NCI-H1436 (cell line): ENCODE results near the gene DTD1.
"Not testable (repeated sequence)": the region's sequence is repeated elsewhere in the genome, so short reads cannot be mapped to it uniquely, and the experiment has no call there.

Source experiments
- DNase-seq: peaks from one replicate; lab custom pipeline; 2025; lab: John Stamatoyannopoulos, UW

The DTD1 gene

DNA sequence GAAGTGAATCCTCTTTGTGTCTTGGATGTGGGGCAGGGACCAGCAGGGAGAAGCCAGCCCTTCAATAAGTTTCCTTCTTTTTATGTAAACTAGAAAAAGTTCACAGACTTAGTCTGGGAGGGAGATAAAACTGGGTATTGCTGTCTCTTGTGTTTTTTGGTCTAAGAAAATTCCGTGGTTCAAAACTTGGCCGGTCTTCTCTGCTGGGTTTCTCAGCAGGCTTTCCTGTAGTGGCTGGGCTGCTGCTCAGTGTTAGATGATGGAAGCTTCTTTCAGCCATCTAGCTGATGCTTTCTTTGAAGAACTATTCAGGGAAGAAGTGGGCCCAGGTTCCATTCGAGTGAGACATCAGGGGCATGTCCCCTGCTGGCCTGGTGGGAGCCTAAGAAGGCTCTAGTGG lies 155.0 kb downstream of the DTD1 start:
- no peak for DNase-seq

DNA sequence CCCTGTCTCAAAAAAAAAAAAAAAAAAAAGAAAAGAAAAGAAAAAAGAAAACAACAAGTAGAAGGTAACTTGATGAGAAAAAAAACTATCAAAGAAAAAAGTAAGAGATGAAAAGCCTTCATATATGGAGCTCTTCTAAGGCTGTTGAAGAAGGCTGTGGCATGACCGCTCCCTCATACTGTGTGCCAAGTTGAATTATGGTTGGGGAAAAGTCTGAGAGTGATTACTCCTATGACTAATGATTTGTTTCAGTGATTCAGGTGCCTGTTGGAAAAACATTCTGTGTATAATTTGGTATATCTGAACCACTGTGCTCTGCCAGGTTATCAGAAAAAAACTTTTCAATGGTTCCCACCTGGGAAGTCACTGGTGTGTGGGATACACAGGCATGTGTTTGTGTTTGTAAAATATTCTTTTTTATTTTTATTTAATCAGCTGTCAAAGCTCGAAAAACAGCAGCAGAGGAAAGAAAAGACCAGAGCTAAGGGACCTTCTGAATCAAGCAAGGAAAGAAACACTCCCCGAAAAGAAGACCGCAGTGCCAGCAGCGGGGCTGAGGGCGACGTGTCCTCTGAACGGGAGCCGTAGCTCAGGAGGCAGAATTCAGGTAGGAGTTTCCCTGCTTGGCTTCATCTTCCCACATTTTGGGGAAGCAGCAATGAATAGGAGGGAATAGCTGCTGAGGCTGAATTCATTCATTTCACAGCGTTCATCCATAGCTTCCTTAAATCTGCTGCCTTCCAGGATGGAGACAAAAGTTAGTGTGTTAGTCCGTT lies 156.0 kb downstream of the DTD1 start:
- no peak for DNase-seq

- no peak for DNase-seq
These were observed 159.2 kb downstream of the DTD1 start for GRCh38 chr20:18747090-18747489.

GRCh38 chr20:18748987-18749386 lies 161.1 kb downstream of the DTD1 start:
- no peak for DNase-seq

DNA sequence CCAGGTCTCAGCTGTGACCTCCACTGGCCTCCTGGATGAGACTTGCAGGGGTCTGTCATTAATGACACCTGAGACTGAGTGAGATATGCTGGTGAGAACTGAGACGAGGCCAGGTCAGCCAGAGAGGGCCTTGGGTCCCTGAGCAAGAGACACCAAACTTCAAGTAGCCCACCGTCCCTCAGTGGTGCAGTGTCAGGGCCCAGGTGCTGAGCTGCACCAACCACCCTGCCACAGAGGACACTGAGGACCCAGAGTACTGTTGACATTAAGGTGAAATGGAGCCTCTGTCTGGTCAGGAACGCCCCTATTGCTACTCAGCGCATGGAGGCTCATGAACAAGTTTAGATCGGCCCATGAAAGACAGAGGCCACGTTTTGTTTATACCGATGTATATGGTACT lies 161.7 kb downstream of the DTD1 start:
- no peak for DNase-seq

DNA sequence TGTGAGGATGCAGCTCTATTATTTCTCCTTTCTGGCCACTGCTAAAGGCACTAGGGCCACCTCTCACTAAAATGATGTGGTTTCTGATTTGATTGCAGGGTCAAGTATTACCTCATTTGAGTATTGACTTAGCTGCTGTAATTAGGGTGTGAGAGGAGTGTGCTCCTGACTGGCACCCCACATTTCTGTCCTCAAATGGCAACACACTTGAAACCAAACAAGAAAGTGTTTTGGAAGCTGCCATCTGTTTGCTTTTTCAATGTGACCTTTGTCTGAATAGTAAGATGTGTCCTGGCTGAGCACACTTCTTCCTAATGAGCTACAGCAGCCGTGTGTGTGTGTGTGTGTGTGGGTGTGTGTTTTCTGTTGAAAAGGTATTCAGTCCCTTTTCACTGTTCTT lies 162.9 kb downstream of the DTD1 start:
- no peak for DNase-seq

DNA sequence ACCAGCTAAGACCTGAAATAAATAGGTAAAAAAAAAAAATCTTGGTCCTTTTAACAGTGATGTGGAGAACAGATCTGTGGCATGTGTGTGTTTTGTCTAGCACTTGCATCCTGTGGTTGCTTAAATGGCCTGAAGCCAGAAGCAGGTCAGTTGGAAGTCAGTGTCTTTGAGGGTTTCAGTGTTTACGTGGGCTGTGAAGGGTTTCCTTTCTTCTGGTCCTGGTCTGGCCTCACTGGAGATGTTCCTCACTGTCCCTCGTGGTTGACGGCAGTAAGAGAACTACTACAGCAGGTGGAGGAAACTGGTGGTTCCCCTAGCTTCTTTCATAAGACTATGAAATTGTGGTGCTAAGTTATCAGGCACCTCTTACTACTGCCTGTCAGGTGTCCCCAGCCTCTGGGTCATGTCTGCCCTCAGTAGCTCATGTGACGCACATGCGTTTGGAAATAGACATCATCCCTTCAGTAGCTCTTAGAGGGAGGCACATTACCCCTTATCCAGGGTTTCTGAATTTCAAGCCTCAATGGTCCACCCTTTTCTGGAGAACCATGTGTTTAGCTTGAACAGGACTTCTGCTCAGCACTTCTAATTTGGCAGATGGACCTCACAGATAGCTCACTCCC lies 166.3 kb downstream of the DTD1 start:
- DNase-seq: no peak

- no peak for DNase-seq
These were observed 166.8 kb downstream of the DTD1 start for GRCh38 chr20:18754653-18755045.

- DNase-seq: not testable (repeated sequence)
These were observed 173.0 kb downstream of the DTD1 start for GRCh38 chr20:18760852-18761251.

GRCh38 chr20:18767676-18768075 lies 179.8 kb downstream of the DTD1 start:
- no peak for DNase-seq

DNA sequence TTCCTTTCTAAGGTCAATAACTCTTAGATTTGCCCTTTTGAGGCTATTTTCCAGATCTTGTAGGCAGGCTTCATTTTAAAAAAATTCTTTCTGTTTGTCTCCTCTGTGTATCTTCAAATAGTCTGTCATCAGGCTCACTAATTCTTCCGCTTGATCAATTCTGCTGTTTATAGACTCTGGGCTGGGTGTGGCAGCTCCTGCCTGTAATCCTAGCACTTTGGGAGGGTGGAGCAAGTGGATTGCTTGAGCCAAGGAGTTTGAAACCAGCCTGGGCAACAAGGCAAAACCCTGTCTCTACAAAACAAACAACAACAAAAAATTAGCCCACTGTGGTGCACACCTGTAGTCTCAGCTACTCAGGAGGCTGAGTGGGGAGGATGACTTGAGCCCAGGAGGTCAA lies 185.7 kb downstream of the DTD1 start:
- no peak for DNase-seq

GRCh38 chr20:18774207-18774606 lies 186.4 kb downstream of the DTD1 start:
- DNase-seq: no peak

DNA sequence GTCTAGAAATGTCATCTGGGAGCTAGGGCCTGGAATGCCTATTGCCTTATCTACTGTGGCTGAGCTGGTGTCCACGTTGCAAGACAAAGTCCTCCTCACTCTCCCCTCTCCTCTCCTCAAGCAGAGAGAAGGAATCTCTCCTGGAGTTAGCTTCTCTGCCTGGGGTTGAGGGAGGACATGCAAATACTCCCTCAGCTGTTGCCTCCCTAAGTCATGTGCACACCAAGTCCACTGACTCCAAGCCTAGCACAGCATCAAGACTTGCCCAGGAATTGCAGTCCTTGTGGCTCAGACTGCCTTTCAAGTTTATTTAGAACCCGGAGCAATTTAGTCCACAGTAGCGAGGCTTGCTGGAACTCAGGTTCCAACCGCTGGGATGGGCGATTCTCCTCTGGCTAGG lies 187.8 kb downstream of the DTD1 start:
- no peak for DNase-seq

DNA sequence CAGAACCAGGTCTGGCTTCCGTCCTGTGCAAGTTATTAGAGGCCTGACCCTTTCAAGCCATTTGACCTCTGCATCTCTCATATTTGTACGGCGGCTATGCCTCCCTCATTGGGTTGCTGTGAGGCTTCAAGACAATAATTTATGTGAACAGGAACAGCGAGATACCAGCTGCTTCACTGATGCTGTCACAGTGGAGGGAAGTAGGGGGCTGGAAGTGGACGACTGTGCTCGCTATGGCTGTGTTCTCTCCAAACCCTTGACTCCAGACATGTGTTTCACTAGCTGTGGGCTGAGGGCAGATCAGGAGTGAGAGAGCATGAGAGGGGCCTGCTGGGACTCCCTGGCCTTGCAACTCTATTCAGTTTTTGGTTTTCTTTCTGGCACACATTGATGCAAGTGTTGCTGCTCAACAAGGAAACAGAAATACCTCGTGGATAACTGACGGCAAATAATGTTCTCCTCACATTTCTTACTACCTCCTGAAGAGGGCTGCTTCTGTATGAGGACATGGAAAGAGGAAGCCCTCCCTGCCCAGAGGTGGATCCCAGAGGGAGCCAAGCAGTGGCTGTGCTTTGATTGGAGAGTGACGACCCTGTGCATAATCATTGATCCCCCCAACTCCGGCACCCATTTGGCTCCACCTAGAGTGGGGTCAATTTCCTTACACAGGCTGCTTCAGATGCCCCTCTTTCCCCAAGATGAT lies 191.0 kb downstream of the DTD1 start:
- DNase-seq: no peak

DNA sequence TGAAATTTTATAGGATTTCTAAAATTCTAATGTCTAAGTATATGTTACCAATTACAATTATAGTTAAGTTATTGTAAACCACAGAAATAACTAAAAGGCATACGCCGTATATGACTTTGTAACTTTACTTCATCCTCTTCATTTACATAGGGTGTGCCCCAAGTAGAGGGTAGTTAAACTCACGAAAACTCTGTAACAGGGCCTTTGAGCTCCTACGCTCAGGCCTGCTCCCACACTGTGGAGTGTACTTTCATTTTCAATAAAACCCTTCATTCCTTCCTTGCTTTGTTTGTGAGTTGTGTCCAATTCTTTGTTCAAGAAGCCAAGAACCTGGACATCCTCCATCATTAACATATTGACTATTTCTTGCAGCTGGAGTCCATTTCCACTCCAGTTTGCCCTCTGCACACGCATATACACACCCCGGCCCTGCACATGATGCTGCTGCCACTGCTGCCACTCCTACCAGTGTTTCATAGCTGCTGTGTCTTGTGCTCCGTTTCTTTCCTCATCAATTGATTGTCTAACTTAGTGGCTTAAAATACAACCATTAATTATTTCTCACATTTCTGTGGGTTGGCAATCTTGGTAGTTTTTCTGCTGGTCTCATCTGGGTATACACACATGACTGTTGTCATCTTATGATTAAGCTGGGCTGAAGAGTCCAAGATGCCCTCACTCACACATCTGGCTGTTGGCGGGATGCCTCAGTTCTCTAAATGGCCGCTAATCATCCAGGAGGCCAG lies 192.7 kb downstream of the DTD1 start:
- no peak for DNase-seq

DNA sequence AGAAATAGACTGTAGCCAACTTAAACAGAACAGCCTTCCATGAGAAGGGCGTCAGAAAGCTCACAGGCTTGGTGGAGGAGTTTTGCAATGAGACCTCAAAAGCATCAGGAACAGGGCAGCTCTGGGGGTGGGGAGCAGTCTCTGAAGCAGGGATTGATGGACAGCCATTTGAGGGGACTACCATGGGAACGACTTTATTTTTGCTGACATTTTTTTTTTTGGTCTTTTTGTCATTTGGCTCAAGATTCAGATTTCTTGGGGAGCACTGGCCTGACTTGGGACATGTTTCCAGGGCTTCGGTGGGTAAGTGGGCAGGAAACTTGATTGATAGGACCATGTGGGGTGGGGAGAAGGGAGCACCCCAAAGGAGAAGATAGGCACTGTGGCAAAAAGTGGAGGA lies 193.7 kb downstream of the DTD1 start:
- no peak for DNase-seq

DNA sequence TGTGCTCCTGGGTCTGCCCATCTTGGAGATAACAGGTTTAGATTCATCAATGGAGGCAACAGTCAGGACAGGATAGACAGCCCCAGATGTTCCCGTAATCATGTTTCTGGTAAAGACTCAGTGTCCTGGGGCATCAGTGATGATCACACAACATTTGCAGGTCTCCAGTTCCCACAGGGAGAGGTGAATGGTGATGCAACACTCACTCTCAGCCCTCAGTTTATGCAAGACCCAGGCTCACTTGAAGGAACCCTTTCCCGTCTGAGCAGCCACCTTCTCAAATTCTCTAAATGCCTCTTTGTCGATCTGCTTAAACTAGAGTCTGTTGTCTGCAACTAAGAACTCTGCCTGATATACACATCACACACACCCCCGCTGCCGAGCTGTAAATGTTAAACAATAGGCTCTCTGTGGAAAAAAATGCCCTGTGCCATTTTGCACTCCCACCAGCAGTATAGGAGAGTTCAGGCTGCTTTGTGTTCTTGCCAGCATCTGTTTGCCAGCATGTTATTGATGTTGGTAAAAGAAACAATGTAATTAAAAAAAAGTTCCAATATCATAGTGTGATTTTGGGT lies 195.6 kb downstream of the DTD1 start:
- no peak for DNase-seq

GRCh38 chr20:18787046-18787445 lies 199.2 kb downstream of the DTD1 start:
- DNase-seq: not testable (repeated sequence)

GRCh38 chr20:18788021-18788420 lies 200.2 kb downstream of the DTD1 start:
- no peak for DNase-seq

- DNase-seq: no peak
These were observed 202.9 kb downstream of the DTD1 start for GRCh38 chr20:18790787-18791186.

GRCh38 chr20:18793625-18794427 lies 206.0 kb downstream of the DTD1 start:
- DNase-seq: peak; percentile 93
